Astrocyte of the spinal cord (primary cell): ENCODE data around the gene UBE2H.

Experiments used
- DNase-seq: peaks from one replicate; pipeline ENCODE4 v3.0.0; 2011; ENCODE audit warnings: low read depth, low spot score
- H3K4me3 ChIP-seq: 2 replicates; pipeline ENCODE4 v1.5.1; 2011; ENCODE audit warnings: low read depth, mild to moderate bottlenecking, low read length, moderate library complexity
- in situ Hi-C: cut with HindIII; loops from 2 replicates; pipeline ENCODE4 v1.10.0; 2017; ENCODE audit warnings: low sequenced_read_pairs
- TF ChIP-seq, protein P1 (sequence below): IDR thresholded peaks from 2 replicates; pipeline ENCODE4 v1.5.1; 2012; ENCODE audit warnings: low read depth, mild to moderate bottlenecking, low read length, inconsistent platforms

UBE2H gene

DNA sequence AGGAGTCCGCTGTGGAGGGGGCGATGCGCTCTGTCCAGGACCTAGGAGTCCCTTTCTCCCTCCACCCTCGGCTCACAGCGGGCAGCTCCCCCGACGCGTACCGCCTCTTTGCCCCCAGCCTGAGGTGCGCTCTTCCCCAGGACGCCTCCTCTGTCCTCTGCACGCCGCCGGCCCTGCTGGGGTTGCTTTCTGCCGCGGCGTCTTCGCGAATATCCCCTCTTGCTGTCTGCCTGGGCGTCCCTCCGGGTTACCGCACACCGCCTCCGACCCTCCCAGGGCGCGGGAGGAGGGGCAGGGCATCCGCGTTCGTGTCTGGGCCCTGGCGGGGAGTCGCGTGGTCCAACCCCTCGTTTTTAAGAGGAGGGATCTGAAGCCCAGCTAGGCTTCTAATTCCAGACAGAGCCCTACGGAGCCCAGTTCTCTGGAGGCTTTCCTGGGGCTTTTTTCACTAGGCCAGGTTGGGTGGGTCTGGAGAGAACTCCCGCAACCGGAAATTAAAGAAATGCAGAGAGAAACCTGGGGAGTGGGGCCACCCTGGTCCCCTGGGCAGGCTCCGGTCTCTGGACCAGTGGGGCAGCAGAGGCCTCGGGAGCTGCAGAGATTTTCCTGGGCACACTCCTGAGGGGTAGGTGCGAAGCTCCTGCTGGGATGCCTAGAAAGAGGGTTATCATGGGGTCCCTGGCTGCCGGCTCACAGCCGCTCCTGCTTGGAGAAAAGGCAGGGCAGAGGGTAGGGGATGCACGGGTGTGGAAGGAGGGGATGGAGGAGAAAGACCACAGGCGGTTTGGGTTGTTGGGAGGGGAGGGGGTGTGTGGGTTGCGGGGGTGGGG lies 166.9 kb downstream of the UBE2H start:
- TF ChIP-seq, protein P1, sequence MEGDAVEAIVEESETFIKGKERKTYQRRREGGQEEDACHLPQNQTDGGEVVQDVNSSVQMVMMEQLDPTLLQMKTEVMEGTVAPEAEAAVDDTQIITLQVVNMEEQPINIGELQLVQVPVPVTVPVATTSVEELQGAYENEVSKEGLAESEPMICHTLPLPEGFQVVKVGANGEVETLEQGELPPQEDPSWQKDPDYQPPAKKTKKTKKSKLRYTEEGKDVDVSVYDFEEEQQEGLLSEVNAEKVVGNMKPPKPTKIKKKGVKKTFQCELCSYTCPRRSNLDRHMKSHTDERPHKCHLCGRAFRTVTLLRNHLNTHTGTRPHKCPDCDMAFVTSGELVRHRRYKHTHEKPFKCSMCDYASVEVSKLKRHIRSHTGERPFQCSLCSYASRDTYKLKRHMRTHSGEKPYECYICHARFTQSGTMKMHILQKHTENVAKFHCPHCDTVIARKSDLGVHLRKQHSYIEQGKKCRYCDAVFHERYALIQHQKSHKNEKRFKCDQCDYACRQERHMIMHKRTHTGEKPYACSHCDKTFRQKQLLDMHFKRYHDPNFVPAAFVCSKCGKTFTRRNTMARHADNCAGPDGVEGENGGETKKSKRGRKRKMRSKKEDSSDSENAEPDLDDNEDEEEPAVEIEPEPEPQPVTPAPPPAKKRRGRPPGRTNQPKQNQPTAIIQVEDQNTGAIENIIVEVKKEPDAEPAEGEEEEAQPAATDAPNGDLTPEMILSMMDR, result no peak
- in situ Hi-C loops, result no loop called here
- no peak overlapping the region for H3K4me3 ChIP-seq
- DNase-seq, result no peak

DNA sequence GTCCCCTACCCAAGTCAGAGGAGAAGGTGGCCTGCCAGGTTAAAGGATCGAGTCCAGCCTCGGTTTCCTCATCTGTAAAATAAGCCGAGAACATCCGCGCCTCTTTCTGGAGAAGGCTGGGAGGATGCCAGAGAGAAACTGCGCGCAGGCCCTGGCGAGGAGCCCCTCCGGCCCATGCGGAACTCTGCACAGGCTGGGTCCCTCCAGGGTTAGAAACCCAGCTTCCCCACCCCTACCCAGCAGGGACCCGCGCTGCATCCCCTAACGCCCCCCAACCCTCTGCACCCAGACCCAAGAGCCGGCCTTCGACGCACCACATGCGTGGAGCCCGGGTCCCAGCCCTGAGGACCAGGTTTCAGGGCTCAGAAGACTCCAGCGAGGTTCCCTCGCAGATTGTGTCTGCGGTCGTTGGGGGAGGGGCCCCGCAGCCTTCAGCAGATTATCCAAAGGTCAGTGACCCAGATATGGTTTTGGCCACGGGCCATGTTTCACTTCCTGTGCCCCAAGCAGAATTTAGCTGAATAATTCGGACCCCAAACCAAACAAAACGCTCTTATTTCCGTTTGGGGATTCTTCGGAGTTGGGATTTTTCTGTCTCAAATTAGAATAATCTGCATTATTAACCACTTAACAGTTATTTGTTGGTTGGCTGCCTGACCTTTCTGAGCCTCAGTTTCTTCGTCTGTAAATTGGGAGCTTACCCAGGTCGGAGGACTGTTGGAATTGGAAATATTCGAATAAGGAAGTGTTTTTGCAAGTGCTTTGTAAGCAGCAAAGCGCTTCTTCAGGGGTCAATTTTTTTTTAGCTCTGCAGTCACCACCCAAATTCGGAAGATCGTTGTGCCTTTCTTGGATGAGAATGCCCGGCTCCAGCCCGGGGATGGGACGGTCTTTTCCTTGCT lies 167.7 kb downstream of the UBE2H start:
- TF ChIP-seq, protein P1, result no peak
- in situ Hi-C loops, result no loop called here
- DNase-seq, result no peak
- H3K4me3 ChIP-seq, result no peak overlapping the region

DNA sequence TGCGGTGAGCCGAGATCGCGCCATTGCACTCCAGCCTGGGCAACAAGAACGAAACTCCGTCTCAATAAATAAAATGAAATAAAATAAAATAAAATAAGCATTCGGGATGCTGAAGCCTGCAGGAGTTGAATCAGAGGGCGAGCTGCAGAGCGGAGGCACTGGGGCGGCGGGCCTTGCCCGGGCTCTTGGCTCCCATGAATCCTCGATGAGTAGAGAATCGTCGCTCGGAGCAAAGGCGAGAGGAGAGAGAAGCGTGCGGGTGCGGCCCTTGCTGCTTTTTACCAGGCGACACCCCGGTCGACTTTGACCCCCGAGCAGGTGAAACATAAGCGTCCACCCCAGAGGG lies 168.3 kb downstream of the UBE2H start:
- TF ChIP-seq, protein P1, result no peak
- in situ Hi-C loops, result no loop called here
- H3K4me3 ChIP-seq, result no peak overlapping the region
- DNase-seq, result no peak

DNA sequence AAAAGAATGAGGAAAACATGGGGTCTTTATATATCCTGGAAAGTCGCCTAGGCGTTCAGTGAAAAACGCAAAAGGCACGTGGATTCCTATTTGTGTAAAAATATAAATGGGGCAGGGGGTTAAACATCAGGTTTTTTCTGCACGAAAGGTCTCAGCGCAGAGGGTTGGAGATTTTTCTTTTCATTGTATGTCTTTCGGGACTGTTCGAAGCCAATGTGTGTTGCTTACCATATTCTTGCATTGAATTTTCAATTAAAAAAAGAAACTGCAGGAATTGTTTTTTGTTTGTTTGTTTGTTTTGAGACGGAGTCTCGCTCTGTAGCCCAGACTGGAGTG lies 169.2 kb downstream of the UBE2H start:
- TF ChIP-seq, protein P1, result no peak
- H3K4me3 ChIP-seq, result no peak overlapping the region
- in situ Hi-C loops, result no loop called here
- no peak for DNase-seq

DNA sequence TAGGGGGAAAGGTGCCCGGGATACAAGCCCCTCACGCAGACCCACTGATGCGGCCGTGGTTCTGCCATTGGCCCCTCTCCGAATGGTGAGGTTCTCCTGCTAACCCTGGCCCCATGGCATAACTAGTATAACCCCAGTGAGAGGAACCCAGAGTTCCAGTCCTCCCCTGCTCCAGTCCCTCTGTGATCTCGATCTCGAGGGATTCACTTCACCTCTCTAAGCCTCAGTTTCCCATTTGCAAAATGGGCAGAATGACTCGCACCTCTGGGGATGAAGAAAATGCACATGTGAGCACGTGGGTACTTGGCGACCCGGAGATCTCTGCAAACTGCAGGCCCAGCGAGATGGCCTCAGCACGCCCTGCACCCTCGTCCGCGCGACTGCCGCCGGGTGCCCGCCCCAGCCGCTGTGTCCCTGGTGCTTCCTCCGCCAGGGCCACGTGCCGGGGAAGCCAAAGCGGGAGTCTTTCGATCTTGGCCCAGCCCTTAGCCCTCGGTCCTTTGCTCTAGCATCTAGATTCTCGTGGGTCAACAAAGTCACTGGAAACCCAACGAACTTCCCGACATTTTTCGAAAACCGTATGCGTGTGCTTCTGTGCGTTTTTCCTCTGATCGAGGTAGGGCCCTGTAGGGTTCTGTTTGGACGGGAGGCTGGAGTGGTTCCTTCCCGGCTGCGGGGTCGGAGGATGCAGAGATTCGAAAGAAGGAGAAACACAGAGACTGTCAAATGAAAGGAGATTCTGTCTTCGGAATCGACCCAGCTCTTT lies 169.8 kb downstream of the UBE2H start:
- DNase-seq, result no peak
- in situ Hi-C loops, result no loop called here
- H3K4me3 ChIP-seq, result no peak overlapping the region
- TF ChIP-seq, protein P1, result no peak
